ENCODE data around the gene LIMS1.
"Not testable (repeated sequence)": the region's sequence is repeated elsewhere in the genome, so short reads cannot be mapped to it uniquely, and the experiment has no call there.

The LIMS1 gene

DNA sequence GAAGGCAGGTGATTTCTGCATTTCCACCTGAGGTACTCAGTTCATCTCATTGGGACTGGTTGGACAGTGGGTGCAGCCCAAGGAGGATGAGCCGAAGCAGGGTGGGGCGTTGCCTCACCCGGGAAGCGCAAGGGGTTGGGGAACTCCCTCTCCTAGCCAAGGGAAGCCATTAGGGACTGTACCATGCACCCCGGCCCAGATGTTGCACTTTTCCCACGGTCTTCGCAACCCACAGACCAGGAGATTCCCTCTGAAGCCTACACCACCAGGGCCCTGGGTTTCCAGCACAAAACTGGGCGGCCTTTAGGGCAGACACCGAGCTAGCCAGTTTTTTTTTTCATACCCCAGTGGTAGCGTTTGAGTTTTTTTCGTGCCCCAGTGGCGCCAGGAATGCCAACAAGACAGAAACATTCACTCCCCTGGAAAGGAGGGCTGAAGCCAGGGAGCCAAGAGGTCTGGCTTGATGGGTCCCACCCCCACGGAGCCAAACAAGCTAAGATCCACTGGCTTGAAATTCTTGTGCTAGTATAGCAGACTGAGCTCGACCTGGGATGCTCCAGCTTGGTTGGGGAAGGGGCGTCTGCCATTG, 109.1 kb downstream of the LIMS1 start:
- no peaks in the 10 kb centered on the region for H3K9me3 ChIP-seq (ENCODE audit: control insufficient read depth, insufficient read depth, low read depth, low read length)
- POLR2A ChIA-PET = no interaction called here
- no peaks in the 10 kb centered on the region for H3K36me3 ChIP-seq (ENCODE audit: control insufficient read depth in 2 of 2, insufficient read depth in 1 of 2, low read length in 2 of 2)
- no peak overlapping the region for H3K27ac ChIP-seq (ENCODE audit: extremely low read depth, low read depth, low read length)
- no peak overlapping the region for H3K4me3 ChIP-seq (ENCODE audit: low read depth, low read length)
- CTCF ChIA-PET = interaction anchor here (0.7 kb wide), 1 partner anchor 997 kb away, joined by 3 read pairs; no protein-coding TSS in a partner anchor
- H3K4me1 ChIP-seq (ENCODE audit: control insufficient read depth, insufficient read depth, low read length) = no peaks in the 10 kb centered on the region
- TF ChIP-seq ZNF223 (tag by site-specific recombination; IDR thresholded peaks at IDR 0.05) (no peak), ZNF654 (tag by site-specific recombination; IDR thresholded peaks at IDR 0.05; ENCODE audit: low read depth) (no peak), ZNF214 (tag by site-specific recombination; IDR thresholded peaks at IDR 0.05; ENCODE audit: borderline replicate concordance) (no peak), ZNF335 (tag by site-specific recombination; conservative IDR thresholded peaks at IDR 0.05) (no peak), GLIS1 (tag by site-specific recombination; IDR thresholded peaks at IDR 0.05) (no peak), ZNF350 (tag by site-specific recombination; IDR thresholded peaks at IDR 0.05) (no peak), ZNF571 (tag by site-specific recombination; IDR thresholded peaks at IDR 0.05) (no peak), ZNF76 (tag by site-specific recombination; IDR thresholded peaks at IDR 0.05; ENCODE audit: borderline replicate concordance, low read depth) (no peak), ZNF670 (tag by site-specific recombination; IDR thresholded peaks at IDR 0.05; ENCODE audit: low read depth) (no peak), ZNF398 (tag by site-specific recombination; IDR thresholded peaks at IDR 0.05) (no peak), ZNF175 (tag by site-specific recombination; IDR thresholded peaks at IDR 0.05) (no peak), ZNF184 (tag by site-specific recombination; IDR thresholded peaks at IDR 0.05) (no peak), KLF16 (tag by site-specific recombination; IDR thresholded peaks at IDR 0.05) (no peak), KLF17 (tag by site-specific recombination; IDR thresholded peaks at IDR 0.05) (no peak), ZNF311 (tag by site-specific recombination; IDR thresholded peaks at IDR 0.05; ENCODE audit: borderline replicate concordance) (no peak), ZNF792 (tag by site-specific recombination; IDR thresholded peaks at IDR 0.05) (no peak), ZNF18 (tag by site-specific recombination; IDR thresholded peaks at IDR 0.05) (no peak), ZNF146 (tag by site-specific recombination; IDR thresholded peaks at IDR 0.05) (no peak)
- TF ChIP-seq, protein P1, sequence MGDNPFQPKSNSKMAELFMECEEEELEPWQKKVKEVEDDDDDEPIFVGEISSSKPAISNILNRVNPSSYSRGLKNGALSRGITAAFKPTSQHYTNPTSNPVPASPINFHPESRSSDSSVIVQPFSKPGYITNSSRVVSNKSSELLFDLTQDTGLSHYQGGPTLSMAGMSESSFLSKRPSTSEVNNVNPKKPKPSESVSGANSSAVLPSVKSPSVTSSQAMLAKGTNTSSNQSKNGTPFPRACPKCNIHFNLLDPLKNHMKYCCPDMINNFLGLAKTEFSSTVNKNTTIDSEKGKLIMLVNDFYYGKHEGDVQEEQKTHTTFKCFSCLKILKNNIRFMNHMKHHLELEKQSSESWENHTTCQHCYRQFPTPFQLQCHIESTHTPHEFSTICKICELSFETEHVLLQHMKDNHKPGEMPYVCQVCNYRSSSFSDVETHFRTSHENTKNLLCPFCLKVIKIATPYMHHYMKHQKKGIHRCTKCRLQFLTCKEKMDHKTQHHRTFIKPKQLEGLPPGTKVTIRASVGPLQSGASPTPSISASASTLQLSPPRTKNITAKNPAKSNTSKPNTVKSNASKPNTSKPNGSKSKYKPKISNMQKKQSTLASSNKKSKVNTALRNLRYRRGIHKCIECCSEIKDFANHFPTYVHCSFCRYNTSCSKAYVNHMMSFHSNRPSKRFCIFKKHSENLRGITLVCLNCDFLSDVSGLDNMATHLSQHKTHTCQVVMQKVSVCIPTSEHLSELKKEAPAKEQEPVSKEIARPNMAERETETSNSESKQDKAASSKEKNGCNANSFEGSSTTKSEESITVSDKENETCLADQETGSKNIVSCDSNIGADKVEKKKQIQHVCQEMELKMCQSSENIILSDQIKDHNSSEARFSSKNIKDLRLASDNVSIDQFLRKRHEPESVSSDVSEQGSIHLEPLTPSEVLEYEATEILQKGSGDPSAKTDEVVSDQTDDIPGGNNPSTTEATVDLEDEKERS (tag by site-specific recombination; IDR thresholded peaks at IDR 0.05) = no peak

GRCh38 chr2:108643862-108644261, 109.6 kb downstream of the LIMS1 start:
- CTCF ChIA-PET; H3K9me3 ChIP-seq (ENCODE audit: control insufficient read depth, insufficient read depth, low read depth, low read length); H3K4me3 ChIP-seq (ENCODE audit: low read depth, low read length); POLR2A ChIA-PET; H3K27ac ChIP-seq (ENCODE audit: extremely low read depth, low read depth, low read length); H3K4me1 ChIP-seq (ENCODE audit: control insufficient read depth, insufficient read depth, low read length); H3K36me3 ChIP-seq (ENCODE audit: control insufficient read depth in 2 of 2, insufficient read depth in 1 of 2, low read length in 2 of 2): not testable (repeated sequence)

DNA sequence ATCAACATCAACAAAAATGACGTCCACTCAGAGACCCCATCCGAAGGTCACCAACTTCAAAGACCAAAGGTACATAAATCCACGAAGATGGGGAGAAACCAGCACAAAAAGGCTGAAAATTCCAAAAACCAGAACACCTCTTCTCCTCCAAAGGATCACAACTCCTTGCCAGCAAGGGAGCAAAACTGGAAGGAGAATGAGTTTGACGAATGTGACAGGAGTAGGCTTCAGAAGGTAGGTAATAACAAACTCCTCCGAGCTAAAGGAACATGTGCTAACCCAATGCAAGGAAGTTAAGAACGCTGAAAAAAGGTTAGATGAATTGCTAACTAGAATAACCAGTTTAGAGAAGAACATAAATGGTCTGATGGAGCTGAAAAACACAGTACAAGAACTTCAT, 110.2 kb downstream of the LIMS1 start:
- H3K4me1 ChIP-seq (ENCODE audit: control insufficient read depth, insufficient read depth, low read length); H3K9me3 ChIP-seq (ENCODE audit: control insufficient read depth, insufficient read depth, low read depth, low read length); CTCF ChIA-PET; H3K27ac ChIP-seq (ENCODE audit: extremely low read depth, low read depth, low read length); H3K36me3 ChIP-seq (ENCODE audit: control insufficient read depth in 2 of 2, insufficient read depth in 1 of 2, low read length in 2 of 2); H3K4me3 ChIP-seq (ENCODE audit: low read depth, low read length); POLR2A ChIA-PET: not testable (repeated sequence)

DNA sequence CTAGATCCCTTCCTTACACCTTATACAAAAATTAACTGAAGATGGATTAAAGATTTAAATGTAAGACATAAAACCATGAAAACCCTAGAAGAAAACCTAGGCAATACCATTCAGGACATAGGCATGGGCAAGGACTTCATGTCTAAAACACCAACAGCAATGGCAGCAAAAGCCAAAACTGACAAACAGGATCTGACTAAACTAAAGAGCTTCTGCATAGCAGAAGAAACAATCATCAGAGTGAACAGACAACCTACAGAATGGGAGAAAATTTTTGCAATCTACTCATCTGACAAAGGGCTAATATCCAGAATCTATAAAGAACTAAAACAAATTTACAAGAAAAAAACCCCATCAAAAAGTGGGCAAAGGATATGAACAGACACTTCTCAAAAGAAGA, 114.5 kb downstream of the LIMS1 start:
- POLR2A ChIA-PET; H3K27ac ChIP-seq (ENCODE audit: extremely low read depth, low read depth, low read length); H3K9me3 ChIP-seq (ENCODE audit: control insufficient read depth, insufficient read depth, low read depth, low read length); H3K36me3 ChIP-seq (ENCODE audit: control insufficient read depth in 2 of 2, insufficient read depth in 1 of 2, low read length in 2 of 2); CTCF ChIA-PET; H3K4me3 ChIP-seq (ENCODE audit: low read depth, low read length); H3K4me1 ChIP-seq (ENCODE audit: control insufficient read depth, insufficient read depth, low read length): not testable (repeated sequence)

GRCh38 chr2:108650465-108650864, 116.2 kb downstream of the LIMS1 start:
- H3K27ac ChIP-seq (ENCODE audit: extremely low read depth, low read depth, low read length); H3K9me3 ChIP-seq (ENCODE audit: control insufficient read depth, insufficient read depth, low read depth, low read length); H3K4me3 ChIP-seq (ENCODE audit: low read depth, low read length); H3K36me3 ChIP-seq (ENCODE audit: control insufficient read depth in 2 of 2, insufficient read depth in 1 of 2, low read length in 2 of 2); POLR2A ChIA-PET; H3K4me1 ChIP-seq (ENCODE audit: control insufficient read depth, insufficient read depth, low read length); CTCF ChIA-PET: not testable (repeated sequence)
